Measurements from ENCODE around the gene MGAT4B. TPM values are rescaled to one million over a fixed set of nuclear protein-coding genes. Genes with fewer than 3 reads are reported as not detected.

Gene MGAT4B
- total RNA-seq, 1 donor from 2014 or later: 132 TPM

- no peak for DNase-seq (ENCODE audit: low read depth in 2 of 2)
Measured at GRCh38 chr5:179812135-179812825, 5.6 kb upstream of the MGAT4B start.

GRCh38 chr5:179805529-179806249, 977 bp downstream of the MGAT4B start:
- peak; percentile 56 to 57 for DNase-seq (ENCODE audit: low read depth in 2 of 2)

GRCh38 chr5:179805070-179805528, 1.6 kb downstream of the MGAT4B start:
- no peak for DNase-seq (ENCODE audit: low read depth in 2 of 2)

GRCh38 chr5:179804555-179804947, 2.1 kb downstream of the MGAT4B start:
- DNase-seq (ENCODE audit: low read depth in 2 of 2): no peak

GRCh38 chr5:179803651-179804554, 2.8 kb downstream of the MGAT4B start:
- DNase-seq (ENCODE audit: low read depth in 2 of 2): peak in 1 of 2 donors; percentile 48

- no peak for DNase-seq (ENCODE audit: low read depth in 2 of 2)
Measured at GRCh38 chr5:179802950-179803562, 3.6 kb downstream of the MGAT4B start.

- no peak for DNase-seq (ENCODE audit: low read depth in 2 of 2)
Measured at GRCh38 chr5:179802207-179802883, 4.3 kb downstream of the MGAT4B start.

- DNase-seq (ENCODE audit: low read depth in 2 of 2): peak; percentile 74 to 87
Measured at GRCh38 chr5:179801304-179802206, 5.1 kb downstream of the MGAT4B start.

- DNase-seq (ENCODE audit: low read depth in 2 of 2): no peak
Measured at GRCh38 chr5:179800696-179801201, 5.9 kb downstream of the MGAT4B start.

GRCh38 chr5:179800071-179800695, 6.5 kb downstream of the MGAT4B start:
- DNase-seq (ENCODE audit: low read depth in 2 of 2): no peak

GRCh38 chr5:179799644-179799973, 7.1 kb downstream of the MGAT4B start:
- no peak for DNase-seq (ENCODE audit: low read depth in 2 of 2)

GRCh38 chr5:179798771-179799643, 7.7 kb downstream of the MGAT4B start:
- no peak for DNase-seq (ENCODE audit: low read depth in 2 of 2)

GRCh38 chr5:179798144-179798770, 8.4 kb downstream of the MGAT4B start:
- no peak for DNase-seq (ENCODE audit: low read depth in 2 of 2)

- no peak for DNase-seq (ENCODE audit: low read depth in 2 of 2)
Measured at GRCh38 chr5:179797741-179798140, 8.9 kb downstream of the MGAT4B start.

- no peak for DNase-seq (ENCODE audit: low read depth in 2 of 2)
Measured at GRCh38 chr5:179796877-179797608, 9.6 kb downstream of the MGAT4B start.

GRCh38 chr5:179795863-179796833, 10.5 kb downstream of the MGAT4B start:
- peak; percentile 86 for DNase-seq (ENCODE audit: low read depth in 2 of 2)
